ENCODE measurements around the gene RPL13A.
"Not testable (repeated sequence)": the region's sequence is repeated elsewhere in the genome, so short reads cannot be mapped to it uniquely, and the experiment has no call there.

Gene RPL13A

GRCh38 chr19:49453757-49454240 is 33.6 kb upstream of the RPL13A start:
- no peak for DNase-seq
- no peaks in the 10 kb centered on the region for H3K27me3 ChIP-seq
- H3K9me3 ChIP-seq, result no peaks in the 10 kb centered on the region
- no peak for TF ChIP-seq CTCF (IDR thresholded peaks at IDR 0.05; ENCODE audit: low read depth, low read length)
- H3K4me3 ChIP-seq (ENCODE audit: low read depth, low read length), result peak overlapping the region; percentile 76
- peaks cover 9% of the 10 kb centered on the region for H3K36me3 ChIP-seq
- H3K4me1 ChIP-seq, result no peaks in the 10 kb centered on the region

- Histone ChIP-seq H3K27me3 (no peaks in the 10 kb centered on the region), H3K4me3 (ENCODE audit: low read depth, low read length) (no peak overlapping the region), H3K9me3 (no peaks in the 10 kb centered on the region), H3K4me1 (no peaks in the 10 kb centered on the region), H3K36me3 (no peaks in the 10 kb centered on the region)
- DNase-seq, result no peak
- TF ChIP-seq CTCF (IDR thresholded peaks at IDR 0.05; ENCODE audit: low read depth, low read length), result no peak
Observed at GRCh38 chr19:49455773-49456172, 31.6 kb upstream of the RPL13A start.

- Histone ChIP-seq H3K4me1 (no peaks in the 10 kb centered on the region), H3K36me3 (no peaks in the 10 kb centered on the region)
- no peak for TF ChIP-seq CTCF (IDR thresholded peaks at IDR 0.05; ENCODE audit: low read depth, low read length)
Observed at GRCh38 chr19:49456326-49456725, 31.1 kb upstream of the RPL13A start.

GRCh38 chr19:49458567-49458903 is 28.9 kb upstream of the RPL13A start:
- Histone ChIP-seq H3K4me1 (no peaks in the 10 kb centered on the region), H3K4me3 (ENCODE audit: low read depth, low read length) (no peak overlapping the region), H3K9me3 (no peaks in the 10 kb centered on the region), H3K36me3 (0 out of 2 replicates have a peak, but pooled peaks cover 3% of the 10 kb centered on the region), H3K27me3 (no peaks in the 10 kb centered on the region)
- TF ChIP-seq CTCF (IDR thresholded peaks at IDR 0.05; ENCODE audit: low read depth, low read length), result no peak
- peak; percentile 53 for DNase-seq

More at GRCh38 chr19:49456326-49456725, 31.1 kb upstream of the RPL13A start:
- Histone ChIP-seq H3K27me3 (no peaks in the 10 kb centered on the region), H3K4me3 (ENCODE audit: low read depth, low read length) (no peak overlapping the region), H3K9me3 (no peaks in the 10 kb centered on the region)
- DNase-seq, result no peak

GRCh38 chr19:49459388-49459787 is 28.0 kb upstream of the RPL13A start:
- Histone ChIP-seq H3K36me3 (0 out of 2 replicates have a peak, but pooled peaks cover 3% of the 10 kb centered on the region), H3K9me3 (no peaks in the 10 kb centered on the region), H3K27me3 (no peaks in the 10 kb centered on the region), H3K4me3 (ENCODE audit: low read depth, low read length) (no peak overlapping the region), H3K4me1 (no peaks in the 10 kb centered on the region)
- no peak for DNase-seq
- no peak for TF ChIP-seq CTCF (IDR thresholded peaks at IDR 0.05; ENCODE audit: low read depth, low read length)

- DNase-seq, H3K9me3 ChIP-seq, H3K36me3 ChIP-seq: not testable (repeated sequence)
Observed at GRCh38 chr19:49461130-49461529, 26.3 kb upstream of the RPL13A start.

GRCh38 chr19:49461656-49462055 is 25.8 kb upstream of the RPL13A start:
- DNase-seq, result no peak
- H3K9me3 ChIP-seq, result no peaks in the 10 kb centered on the region
- H3K4me3 ChIP-seq (ENCODE audit: low read depth, low read length), result no peak overlapping the region
- no peaks in the 10 kb centered on the region for H3K27me3 ChIP-seq
- no peaks in the 10 kb centered on the region for H3K4me1 ChIP-seq
- no peak for TF ChIP-seq CTCF (IDR thresholded peaks at IDR 0.05; ENCODE audit: low read depth, low read length)
- 0 out of 2 replicates have a peak, but pooled peaks cover 3% of the 10 kb centered on the region for H3K36me3 ChIP-seq

More at GRCh38 chr19:49461130-49461529, 26.3 kb upstream of the RPL13A start:
- not testable (repeated sequence) for H3K4me1 ChIP-seq; H3K4me3 ChIP-seq (ENCODE audit: low read depth, low read length); H3K27me3 ChIP-seq

Data from BE2C (cell line).